GM18519 (cell line): ENCODE measurements around the gene PLA2G6.
"Not testable (repeated sequence)": the region's sequence is repeated elsewhere in the genome, so short reads cannot be mapped to it uniquely, and the experiment has no call there.

ENCODE experiments used
- ATAC-seq: cut with Tn5 transposase; IDR thresholded peaks from one replicate; pipeline ENCODE4 v1.9.1; 2021; ENCODE audit warnings: mild to moderate bottlenecking, moderate library complexity; ENCODE audit not compliant: unreplicated experiment, low FRiP score

PLA2G6 gene

DNA sequence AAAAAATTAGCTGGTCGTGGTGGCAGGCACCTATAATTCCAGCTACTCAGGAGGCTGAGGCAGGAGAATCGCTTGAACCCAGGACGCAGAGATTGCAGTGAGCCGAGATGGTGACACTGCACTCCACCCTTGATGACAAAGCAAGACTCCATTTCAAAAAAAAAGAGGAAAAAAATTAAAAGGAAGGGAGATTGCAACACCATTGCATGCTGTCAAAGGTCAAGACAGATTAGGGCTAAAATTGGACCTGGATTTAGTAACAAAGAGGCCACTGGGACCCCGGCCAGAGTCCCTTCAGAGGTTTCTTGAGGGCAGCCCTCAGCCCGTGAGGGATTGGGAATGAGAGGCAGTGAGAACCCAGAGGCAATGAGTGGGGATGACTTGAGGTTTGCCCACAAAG lies 11.9 kb upstream of the PLA2G6 start:
- ATAC-seq = no peak

DNA sequence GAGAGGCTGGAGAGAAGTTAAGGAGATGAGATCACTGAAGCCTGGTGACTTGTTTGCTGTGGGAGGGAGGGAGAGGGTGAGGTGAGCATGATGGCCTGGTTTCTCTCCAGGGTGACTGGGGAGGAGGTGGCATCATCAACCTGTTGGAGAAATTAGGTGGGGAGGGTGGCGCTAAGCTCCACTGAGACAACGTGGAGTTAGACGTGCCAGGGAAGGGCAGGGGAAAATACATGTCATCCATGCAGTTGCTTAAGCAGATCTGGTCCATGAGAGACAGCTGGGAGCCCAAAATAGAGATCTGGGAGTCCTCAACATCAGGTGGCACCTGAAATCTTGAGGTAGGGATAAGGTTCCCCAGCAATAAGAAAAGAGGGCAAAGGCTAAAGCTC lies 10.8 kb upstream of the PLA2G6 start:
- ATAC-seq = no peak

DNA sequence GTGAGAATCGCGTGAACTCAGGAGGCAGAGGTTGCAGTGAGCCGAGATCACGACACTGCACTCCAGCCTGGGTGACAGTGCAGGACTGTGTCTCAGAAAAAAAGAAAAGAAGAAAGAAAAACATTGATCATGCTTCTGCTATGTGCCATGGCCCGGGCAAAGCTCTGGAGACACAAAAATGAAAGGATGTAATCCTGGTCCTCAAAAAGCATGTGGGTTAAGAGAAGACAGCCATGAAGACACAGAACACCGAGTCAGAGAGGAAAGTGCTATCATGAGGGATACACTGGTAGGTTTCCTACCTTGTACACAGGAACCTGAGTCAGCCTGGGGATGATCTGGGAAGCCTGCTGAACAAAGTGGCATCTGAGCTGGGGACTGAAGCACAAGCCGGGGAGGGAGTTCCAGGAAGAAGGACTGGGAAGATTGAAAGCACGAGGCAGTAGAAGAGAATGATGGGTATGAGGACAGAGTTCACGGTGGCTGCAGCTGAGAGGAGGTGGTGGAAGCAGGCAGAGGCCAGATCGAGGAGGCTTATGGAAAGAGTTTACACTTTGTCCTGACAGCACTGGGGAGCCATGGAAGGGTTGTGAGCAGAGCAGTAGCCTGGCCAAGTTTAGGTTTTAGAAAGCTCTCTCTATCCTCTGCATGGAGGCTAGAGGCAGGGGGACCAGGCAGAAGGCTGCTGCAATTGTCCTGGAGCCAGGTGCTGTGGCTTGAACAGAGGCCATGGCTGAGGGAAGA lies 10.3 kb upstream of the PLA2G6 start:
- ATAC-seq = no peak

DNA sequence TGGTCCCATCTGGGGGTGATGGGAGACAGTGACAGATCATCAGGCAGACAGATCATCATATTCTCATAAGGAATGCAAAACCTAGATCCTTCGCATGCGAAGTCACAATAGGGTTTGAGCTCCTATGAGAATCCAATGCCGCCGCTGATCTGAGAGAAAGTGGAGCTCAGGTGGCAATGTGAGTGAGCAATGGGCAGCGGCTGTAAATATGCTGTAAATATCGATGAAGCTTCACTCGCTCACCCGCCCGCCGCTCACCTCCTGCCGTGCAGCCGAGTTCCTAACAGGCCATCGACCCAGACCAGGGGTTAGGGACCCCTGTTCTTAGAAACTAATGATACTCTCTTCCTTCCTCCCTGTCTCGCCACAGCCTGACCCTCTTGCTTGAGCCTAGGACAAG lies 9.4 kb upstream of the PLA2G6 start:
- no peak for ATAC-seq

DNA sequence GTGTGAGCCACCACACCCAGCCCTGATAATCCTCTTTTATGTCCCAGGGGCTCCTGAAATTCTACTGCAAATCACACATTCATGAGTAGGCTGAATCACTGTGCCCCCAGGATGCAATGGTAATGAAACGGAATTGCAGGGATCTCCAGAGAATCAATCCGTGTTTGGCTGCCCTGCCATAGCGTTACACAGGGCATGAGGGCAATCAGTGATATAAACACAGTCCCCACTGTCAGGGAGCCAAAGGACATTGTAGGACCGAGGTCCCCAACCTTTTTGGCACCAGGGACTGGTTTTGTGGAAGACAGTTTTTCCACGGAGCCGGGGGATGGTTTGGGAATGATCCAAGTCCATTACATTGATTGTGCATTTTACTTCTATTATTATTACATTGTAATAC lies 9.0 kb upstream of the PLA2G6 start:
- ATAC-seq = no peak

DNA sequence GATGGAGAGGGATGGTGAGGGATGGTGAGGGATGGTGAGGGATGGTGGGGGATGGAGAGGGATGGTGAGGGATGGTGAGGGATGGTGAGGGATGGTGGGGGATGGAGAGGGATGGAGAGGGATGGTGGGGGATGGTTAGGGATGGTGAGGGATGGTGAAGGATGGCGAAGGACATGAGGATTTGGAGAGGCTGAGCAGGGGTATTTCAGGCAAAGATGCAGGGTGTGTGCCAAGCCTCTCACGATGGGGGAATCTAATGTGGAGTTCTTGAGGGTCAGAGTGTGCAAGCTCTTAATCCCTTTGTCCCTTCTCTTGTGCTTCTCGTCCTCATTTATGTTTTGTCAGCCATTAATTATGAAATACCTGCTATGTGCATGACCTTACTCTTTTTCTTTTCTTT lies 7.5 kb upstream of the PLA2G6 start:
- no peak for ATAC-seq

DNA sequence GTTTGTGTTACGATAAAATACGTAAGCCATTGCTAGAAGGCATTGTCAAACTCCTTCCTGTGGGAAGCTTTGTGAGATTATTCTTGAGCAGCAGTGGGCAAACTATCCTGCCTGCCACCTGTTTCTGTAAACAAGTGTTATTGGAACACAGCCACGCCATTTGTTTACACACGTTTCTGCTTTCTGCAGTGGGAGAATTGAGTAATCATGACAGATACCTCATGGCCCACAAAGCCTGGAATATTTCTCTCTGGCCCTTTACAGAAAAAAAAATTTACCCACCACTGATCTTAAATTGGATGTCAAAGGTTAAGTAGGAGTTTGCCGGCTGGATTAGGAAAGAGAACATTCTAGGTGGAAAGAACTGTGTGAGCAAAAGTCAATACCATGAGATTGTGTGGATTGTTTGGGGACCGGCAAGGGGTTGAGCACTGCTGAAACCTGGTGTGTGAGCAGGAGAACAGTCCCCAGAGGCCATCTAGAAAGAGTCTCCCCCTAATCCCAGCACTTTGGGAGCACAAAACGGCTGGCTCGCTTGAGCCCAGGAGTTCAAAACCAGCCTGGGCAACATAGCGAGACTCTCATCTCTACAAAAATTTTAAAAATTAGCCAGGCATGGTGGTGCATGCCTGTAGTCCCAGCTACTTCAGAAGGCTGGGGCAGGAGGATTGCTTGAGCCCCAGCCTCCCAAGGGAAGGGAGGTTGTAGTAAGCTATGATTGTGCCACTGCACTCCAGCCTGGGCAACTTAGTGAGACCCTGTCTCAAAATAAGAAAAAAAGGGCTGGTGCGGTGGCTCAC lies 6.0 kb upstream of the PLA2G6 start:
- no peak for ATAC-seq

DNA sequence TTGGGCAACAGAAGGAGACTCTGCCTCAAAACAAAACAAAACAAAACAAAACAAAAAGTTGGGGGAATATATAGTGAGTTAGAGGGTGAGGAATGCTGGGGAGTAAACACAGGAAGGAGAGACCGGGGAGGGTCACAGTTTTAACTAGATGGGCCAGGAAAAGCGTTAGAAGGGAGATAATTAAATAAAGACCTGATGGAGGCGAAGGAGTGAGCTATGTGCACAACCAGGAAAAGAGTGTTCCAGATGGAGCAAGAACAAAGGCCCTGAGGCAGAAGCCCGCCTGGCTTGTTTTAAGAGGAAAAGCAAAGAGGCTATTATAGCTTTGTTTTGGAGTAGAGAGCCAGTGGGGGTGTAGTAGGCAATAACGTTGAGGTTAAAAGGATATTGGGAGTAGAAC lies 4.8 kb upstream of the PLA2G6 start:
- no peak for ATAC-seq

DNA sequence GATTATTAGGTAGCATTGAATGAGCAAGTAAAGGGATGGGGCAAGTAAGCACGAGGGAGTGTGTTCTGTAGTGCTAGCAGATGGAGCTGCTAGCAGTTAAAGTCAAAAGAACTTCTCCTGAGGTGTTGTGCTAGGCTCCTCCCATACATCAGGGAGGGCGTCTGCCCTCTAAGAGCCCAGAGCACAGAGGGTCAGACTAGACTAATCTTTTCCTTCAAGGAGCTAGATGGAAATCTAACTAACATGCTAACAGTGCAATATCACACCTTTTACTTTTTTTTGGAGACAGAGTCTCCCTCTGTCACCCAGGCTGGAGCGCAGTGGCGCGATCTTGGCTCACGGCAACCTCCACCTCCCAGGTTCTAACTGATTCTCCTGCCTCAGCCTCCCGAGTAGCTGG lies 3.2 kb upstream of the PLA2G6 start:
- no peak for ATAC-seq

DNA sequence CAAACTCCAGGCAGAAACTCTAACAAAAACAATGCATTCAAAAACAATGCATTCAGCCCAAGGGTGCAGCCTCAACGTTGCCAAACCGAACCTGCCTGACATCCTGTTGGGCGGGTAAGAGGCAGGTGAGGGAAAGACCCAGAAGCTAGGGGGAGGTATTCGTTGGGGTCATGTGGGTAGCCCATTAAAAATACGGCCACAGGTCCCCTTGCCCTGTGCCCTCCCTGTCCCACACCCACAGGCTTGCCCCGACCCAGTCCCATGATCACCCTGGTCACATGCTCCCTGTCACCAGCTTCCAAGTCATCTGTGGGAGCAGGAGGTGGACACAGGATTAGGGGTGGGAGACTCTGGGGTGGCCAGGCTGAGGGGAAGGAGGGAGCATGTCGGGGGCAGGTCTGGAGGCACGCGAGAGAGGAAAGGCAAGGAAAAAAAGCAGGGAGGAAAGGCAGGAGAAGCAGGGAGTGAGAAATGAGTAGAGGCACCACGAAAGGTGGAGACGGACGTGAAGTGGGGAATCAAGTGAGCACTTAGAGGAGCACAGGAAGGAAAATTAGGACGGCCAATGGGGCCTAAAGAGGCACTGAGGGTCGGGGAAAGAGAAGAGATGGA lies 683 bp downstream of the PLA2G6 start:
- no peak for ATAC-seq

DNA sequence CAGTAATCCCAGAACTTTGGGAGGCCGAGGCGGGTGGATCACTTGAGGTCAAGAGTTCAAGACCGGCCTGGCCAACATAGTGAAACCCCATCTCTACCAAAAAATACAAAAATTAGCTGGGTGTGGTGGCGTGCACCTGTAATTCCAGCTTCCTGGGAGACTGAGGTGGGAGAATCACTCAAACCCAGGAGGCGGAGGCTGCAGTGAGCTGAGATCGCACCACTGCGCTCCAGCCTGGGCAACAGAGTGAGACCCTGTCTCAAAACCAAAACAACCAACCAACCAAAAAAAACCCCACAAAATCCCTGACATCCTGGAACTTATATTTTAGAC lies 3.1 kb downstream of the PLA2G6 start:
- ATAC-seq = not testable (repeated sequence)

DNA sequence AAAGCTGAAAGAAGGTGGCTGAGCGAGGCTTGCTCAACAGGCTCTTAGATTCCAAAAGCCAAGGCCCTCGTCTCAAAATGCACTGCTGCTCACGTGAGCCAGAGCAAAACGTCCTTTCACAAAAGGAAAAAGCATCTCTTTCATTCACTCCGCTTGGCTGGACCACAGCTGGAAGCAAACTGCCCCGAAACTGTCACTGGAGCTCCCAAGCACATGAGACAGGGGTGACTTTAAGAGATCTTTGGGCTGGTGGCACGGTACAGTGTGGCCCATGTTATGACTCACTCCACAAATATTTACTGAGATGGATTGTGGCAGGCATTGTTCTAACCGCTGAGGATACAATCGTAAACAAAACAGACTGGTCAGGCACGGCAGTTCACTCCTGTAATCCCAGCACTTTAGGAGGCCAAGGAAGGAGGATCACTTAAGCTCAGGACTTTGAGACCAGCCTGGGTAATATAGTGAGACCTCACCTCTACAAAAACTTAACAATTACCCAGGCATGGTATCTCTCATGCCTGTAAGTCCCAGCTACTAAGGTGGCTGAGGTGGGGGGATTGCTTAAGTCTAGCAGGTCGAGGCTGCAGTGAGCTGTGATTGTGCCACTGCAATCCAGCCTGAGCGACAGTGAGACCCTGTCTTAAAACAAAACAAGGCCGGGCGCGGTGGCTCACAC lies 3.6 kb downstream of the PLA2G6 start:
- ATAC-seq = no peak

DNA sequence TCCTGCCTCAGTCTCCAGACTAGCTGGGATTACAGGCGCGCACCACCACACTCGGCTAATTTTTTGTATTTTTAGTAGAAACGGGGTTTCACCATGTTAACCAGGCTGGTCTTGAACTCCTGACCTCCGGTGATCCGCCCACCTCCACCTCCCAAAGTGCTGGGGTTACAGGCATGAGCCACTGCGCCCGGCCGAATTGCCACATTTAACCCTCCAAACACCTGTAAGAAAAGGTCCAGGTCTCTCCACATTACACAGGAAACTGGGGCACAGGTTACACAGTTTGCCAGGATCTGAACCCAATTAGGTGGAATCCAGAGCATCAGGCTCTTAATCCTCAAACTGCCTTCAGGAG lies 4.1 kb downstream of the PLA2G6 start:
- ATAC-seq = not testable (repeated sequence)

DNA sequence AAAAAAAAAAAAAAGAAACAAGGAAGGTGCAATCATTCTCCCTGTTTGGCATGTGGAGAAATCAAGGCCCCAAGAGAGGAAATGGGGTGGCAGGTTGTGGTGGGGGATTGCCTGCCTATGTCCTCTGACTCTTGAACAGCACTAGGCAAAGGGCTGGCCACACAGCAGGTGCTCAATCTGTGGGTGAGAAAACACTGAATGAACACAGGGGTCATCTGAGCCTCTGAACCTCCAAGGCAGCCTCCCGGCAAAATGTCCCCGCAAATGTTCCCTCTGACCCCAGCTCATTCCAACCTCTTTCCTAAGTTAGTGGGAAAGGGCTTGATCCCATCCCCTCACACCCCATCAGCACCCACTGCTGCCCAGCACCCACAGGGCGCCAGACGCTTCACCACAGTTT lies 4.6 kb downstream of the PLA2G6 start:
- no peak for ATAC-seq

DNA sequence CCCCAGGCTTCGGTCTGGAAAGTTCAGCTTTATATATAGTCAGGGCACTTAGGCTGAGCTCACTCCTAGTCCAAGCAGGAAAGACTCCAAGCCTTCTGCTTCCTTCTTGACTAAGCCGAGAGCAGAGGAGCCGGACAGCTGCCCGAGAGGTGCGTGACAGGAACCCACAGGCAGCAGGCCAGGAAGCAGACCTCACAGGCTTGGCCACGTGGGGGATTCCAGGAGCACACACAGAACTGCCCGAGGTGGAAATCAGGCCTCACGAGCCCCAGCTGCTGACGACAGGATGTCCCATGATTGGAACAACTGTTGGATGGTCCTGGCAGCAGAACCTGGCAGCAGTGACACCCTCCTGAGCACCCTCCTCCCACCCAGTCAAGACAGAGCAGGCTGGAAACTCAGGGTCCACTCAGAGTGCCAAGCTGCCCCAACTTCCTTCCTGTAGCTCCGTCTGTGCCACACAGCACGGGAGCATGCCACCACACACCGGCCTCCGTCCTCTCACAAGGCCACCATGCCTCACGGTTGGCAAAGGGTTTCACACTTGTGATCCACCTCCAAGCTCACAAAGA lies 5.4 kb downstream of the PLA2G6 start:
- ATAC-seq = no peak

DNA sequence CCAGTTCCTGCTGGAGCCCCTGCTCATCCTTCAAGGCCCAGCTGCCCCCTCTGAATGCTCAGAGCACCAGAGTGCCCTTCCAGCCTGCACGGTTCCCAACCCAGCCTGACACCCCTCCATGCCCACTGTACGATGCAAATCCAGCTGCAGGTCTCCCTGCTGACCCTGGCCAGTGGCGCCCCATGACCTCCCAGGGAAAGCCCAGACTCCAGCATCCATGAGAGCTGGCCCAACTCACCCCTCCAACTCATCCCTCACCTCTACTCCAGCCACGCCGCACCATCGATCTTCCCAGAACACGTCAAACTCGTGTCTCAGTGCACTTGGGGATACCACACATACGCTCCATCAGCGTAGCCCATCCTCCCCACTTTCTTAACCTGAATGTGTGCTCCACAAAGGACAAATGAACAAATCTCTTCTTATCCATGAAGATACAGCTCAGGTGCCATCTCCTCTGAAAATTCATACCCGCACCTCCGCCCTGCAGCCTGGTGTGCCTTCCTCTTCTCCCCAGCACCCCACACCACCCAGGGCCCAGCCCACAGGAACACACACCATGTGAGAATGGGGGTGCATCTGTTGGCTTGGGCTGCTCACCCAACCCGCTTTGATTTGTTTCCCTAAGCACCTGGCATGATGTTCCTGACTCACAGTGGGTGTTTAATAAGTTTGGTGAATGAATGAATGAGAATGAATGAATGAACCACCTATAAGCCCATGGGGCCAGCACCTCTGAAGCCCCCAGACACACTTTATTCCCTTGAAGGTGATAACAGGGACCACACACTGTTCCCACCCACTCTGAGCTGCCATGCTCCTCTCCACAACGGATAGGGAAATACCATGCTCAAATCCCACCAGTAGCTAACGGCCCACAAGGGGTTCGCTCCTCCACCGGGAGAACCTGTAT lies 6.2 kb downstream of the PLA2G6 start:
- no peak for ATAC-seq

DNA sequence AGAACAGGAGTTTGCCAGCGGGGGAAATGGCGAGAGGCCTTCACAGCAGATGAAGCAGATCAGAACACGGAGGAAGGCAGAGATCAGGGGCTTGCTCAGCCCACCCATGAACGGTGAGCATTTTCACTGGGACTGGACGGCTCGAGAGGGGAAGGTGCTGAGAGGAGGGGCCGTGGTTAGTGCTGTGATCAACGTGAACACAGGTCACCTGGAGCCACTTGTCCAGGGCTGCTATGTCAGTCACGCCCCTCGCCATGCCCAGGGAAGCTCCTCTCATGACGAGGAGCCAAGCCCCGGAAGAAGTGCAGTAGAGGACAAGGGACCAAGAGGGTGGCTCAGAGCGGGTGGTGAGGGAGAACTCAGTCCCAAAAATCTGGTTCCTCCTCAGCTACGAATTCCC lies 7.0 kb downstream of the PLA2G6 start:
- no peak for ATAC-seq

DNA sequence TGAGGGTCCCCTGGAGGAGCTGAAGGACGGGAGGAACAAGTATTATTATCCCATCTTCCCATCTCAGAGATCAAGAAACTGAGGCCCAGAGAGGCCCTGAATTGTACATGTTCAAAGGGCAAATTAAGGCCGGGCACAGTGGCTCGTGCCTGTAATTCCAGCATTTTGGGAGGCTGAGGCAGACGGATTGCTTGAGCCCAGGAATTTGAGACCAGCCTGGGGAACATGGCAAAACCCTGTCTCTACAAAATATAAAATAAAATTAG lies 8.1 kb downstream of the PLA2G6 start:
- no peak for ATAC-seq

DNA sequence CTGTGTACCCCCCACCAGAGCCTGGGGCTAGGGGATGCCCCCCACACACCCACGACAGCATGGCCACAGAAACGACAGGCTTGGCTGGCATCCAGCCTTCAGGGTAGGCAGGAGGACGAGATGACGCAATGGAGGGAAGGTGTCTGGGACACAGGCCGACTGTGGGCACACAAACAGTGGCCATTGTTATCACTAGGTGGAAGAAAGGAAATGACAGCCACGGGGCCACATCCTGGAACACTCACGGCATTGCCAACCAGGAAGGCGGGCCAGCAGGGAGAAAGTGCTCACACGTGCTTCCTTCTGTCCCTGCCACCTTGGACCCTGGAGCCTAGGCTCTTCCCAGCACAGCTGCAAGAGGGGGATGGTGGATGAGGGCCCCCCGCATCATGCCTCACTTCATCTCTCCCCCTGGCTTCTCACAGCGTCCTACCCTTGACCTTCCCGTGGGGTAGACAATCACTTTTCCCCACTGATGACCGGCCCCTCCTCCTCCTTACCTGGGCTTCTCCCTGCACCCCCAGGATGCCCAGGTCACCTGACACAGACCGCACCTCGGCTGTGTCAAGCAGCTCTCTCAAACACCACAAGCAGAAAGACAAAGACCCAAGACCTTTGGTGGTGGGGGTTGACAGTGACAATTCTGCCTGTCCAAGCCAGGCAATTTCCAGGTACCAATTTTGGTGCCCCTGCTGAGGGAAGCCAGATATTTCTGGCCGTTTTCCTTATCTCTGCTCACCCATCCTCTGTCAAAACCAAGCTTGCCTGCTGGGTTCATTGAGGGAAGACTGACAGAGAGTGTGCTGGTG lies 8.6 kb downstream of the PLA2G6 start:
- ATAC-seq = no peak
